Measurements from ENCODE around the gene NRCAM.

DNA sequence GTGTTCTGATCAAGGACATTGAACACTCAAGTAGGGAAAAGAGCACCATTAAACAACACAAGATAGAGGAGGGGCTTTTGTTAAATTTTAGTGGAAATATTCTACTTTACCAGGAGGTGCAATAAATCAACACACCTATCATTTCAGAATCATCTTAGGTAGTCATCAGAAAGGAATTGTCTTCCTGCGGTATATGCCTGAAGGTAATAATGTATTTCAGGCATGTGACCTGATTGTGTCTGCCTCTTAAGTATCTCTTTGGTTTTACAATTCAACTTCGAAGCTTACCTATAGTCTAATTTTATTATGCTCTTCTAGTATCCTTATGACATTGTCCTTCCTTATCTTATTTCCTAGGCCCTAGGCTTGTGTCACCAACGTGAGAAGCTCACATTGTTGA lies 267.5 kb downstream of the NRCAM start:
- TF ChIP-seq, protein P1, sequence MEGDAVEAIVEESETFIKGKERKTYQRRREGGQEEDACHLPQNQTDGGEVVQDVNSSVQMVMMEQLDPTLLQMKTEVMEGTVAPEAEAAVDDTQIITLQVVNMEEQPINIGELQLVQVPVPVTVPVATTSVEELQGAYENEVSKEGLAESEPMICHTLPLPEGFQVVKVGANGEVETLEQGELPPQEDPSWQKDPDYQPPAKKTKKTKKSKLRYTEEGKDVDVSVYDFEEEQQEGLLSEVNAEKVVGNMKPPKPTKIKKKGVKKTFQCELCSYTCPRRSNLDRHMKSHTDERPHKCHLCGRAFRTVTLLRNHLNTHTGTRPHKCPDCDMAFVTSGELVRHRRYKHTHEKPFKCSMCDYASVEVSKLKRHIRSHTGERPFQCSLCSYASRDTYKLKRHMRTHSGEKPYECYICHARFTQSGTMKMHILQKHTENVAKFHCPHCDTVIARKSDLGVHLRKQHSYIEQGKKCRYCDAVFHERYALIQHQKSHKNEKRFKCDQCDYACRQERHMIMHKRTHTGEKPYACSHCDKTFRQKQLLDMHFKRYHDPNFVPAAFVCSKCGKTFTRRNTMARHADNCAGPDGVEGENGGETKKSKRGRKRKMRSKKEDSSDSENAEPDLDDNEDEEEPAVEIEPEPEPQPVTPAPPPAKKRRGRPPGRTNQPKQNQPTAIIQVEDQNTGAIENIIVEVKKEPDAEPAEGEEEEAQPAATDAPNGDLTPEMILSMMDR (IDR thresholded peaks at IDR 0.05; ENCODE audit: low read length): no peak
- no peak for TF ChIP-seq EZH2phosphoT487 (IDR thresholded peaks at IDR 0.05; ENCODE audit: low read length)

Measured in MM.1S (cell line).